Posterior vena cava (tissue), 2 donors: ENCODE measurements around the gene NME7. TPM values are rescaled to one million over a fixed set of nuclear protein-coding genes. Genes with fewer than 3 reads are reported as not detected.
"Not testable (repeated sequence)": the region's sequence is repeated elsewhere in the genome, so short reads cannot be mapped to it uniquely, and the experiment has no call there.

Experiments used
- DNase-seq: peaks from one replicate; pipeline ENCODE4 v3.0.0-alpha.2; 2020; ENCODE audit warnings: low spot score
- intact Hi-C, 2 donors: fragments of 100-400 bp; cut with DNase I; formaldehyde crosslinking; loops; one replicate each; pipeline versions ENCODE4 v1.14.1 to v1.14.2; 2022 to 2023
- total RNA-seq, 2 donors: library from RNA; stranded (reverse); fragmentation: NEBNext Ultra II Directional; extraction: Animal tissue kit (Norgen Biotek cat#: 25700); gene quantifications; one replicate each; pipeline ENCODE4 v1.2.1, GENCODE V29; 2021
- donor health status: DM: yes; HTN: yes; CAD: no.
- donor health status: DM: yes; HTN: yes; CAD: no.

The NME7 gene
- total RNA-seq, 2 donors from 2014 or later, result 13.6 to 14.2 TPM

DNA sequence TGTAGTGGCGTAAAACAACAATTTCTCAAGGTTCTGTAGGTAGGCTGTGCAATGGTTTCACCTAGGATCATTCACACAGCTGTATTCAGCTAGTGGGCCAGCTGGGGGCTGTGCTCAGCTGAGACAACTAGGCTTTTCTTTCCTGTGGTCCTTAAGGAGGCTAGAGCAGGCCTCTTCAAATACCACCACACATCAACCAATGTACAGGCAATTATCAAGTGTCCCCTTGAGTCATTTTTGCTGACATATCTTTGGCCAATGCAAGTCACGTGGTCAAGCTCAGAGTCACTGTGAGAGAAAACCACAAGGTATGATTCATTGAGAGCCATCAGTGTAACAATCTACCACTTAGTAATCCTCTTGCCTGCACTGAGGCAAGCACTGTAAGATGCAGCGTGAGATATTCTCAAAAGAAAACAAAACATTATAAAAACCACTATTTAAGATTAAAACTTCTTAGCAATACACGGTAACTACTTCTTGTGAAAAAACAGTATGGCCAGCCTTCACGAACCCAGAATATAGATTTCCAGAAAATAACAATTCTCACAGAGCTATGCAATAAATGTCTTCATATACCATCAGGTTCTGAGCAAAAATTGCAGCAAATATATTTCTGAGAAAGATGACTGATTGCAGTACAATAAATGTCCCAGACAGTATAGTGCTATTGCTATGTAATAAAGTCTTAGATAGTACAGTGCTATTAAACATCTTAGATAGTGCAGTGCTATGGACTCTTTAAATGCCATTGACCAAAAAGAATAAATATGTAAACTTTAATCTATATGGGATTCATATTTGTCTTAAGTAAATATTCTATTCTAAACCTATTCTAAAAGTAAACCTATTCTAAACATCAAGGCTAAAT lies 55.3 kb downstream of the NME7 start:
- intact Hi-C loops, result no loop called here
- DNase-seq, result no peak

DNA sequence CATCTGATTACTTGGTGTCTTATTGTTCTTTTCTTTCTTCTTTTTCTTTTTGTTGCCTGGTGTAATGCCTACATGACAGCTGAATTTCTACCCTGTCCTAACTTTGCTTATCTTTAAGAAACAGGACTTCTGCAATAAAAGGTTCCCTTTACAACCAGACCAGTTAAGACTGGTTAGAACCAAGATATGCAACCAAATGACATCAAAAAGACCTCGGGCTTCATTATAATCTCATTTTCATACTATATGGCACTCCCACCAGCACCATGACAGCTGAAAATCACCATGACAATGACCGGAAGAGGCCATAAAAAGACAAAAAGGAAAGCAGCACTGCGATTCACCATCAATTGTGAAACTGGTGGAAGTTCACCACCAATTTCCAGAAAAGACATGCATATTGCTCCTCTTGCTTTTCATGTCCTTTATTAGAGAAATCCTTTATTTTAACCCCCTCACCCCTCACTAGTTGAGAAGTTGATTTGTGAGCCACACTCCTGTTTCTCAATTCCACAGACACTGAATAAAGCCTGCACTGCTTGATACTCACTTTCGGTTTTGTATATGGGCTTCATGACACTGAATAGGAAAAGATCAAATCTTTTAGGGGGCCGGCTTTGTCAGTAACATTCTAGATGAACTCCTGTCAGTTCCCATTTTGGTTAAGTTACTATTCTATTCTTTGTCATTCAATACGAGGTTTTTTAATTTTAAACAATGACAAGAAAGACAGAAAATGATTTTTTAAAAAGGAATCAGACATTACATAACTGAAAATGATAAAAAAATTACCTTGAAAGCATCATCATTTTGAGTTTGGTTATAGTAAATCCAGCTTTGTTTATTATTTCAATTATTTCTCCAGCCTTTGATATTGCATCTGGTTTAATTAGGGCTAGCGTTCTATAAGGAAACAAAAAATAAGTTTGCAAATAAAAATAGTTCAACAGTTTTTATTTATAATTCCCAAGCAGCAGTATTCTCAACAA lies 58.1 kb downstream of the NME7 start:
- intact Hi-C loops, result no loop called here

GRCh38 chr1:169308313-169309039 lies 59.1 kb downstream of the NME7 start:
- intact Hi-C loops, result no loop called here
- DNase-seq, result no peak

More for the DNA sequence above, 58.1 kb downstream of the NME7 start:
- DNase-seq, result no peak

GRCh38 chr1:169307176-169307575 lies 60.4 kb downstream of the NME7 start:
- DNase-seq, result no peak
- intact Hi-C loops, result no loop called here

DNA sequence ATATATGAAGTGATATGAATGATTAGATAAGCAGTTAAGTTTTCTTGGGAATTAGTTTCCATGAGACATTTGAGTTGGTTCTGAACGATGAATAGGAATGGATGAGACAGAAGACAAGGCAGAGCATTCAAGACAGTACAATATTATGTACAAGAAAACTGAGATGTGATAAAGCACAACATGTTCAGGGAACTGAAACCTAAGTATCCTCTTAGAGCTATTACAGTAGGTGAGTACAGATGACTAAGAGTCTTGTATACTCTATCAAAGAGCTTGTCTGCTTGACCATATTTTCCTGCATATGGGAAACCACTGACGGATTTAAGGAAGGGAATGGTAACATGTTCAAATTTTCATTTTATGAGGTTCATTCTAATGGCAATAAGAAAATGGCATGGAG lies 61.6 kb downstream of the NME7 start:
- DNase-seq, result no peak
- intact Hi-C loops, result no loop called here

- intact Hi-C loops, result no loop called here
- DNase-seq, result no peak
These were observed 62.2 kb downstream of the NME7 start for GRCh38 chr1:169305356-169305755.

GRCh38 chr1:169300854-169301253 lies 66.7 kb downstream of the NME7 start:
- no peak for DNase-seq
- intact Hi-C loops, result no loop called here

DNA sequence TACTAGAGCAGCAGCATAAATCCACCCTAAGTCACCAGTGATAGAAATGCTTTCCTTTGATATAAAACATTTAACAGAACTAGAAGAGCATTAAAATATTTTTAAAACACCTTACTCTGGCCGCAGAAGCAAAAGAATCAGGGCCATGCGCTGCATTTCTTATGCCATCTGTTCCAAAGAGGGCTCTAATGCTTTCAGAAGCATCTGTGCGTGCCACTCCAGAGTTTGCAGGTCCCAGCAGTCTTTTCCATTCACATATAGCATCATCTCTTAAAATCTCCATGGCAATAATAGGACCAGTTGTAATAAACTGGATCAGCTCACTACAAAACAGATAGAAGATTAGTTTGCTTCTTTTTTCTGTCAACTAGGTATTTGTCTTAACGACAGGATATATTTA lies 69.2 kb downstream of the NME7 start:
- intact Hi-C loops, result no loop called here
- DNase-seq, result no peak

GRCh38 chr1:169295846-169296245 lies 71.8 kb downstream of the NME7 start:
- DNase-seq, result no peak

GRCh38 chr1:169295425-169295824 lies 72.2 kb downstream of the NME7 start:
- intact Hi-C loops, result no loop called here

More at GRCh38 chr1:169295846-169296245, 71.8 kb downstream of the NME7 start:
- intact Hi-C loops, result no loop called here

DNA sequence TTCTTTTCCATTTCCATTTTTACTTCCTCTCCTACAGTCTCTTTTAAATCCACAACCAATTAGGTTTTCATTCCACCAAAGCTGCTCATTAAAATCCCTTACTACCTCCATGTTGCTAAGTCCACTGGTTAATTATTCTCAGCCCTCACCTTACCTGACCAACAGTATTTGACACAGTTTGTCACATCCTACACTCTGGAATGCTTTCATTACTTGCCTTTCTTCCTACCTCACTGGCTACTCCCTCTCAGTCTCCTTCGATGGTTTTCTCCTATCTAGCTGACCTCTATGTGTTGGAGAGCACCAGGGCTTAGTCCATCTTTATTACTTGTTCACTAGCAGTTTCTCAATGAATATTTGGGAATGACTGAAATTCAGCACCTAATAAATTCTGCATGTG lies 78.6 kb downstream of the NME7 start:
- intact Hi-C loops, result no loop called here
- DNase-seq, result no peak

More at GRCh38 chr1:169295425-169295824, 72.2 kb downstream of the NME7 start:
- no peak for DNase-seq

DNA sequence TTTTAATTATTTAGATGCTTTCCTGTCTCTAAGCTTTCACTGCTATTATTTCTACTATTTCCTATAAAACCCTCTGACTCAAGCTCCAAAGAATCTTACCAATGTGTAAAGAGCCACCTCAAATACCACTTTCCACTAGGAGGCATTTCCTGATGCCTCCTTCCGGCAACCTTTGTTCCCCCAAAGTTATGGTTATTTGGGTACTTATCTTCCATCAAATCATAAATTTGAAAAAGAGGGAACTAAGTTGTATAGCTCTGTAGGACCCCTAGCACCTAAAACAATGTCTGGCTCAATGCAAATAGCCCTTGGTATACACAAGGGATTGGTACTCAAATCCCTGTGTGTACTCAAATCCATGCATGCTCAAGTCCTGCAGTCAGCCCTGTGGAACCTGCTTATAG lies 79.6 kb downstream of the NME7 start:
- intact Hi-C loops, result no loop called here
- no peak for DNase-seq

DNA sequence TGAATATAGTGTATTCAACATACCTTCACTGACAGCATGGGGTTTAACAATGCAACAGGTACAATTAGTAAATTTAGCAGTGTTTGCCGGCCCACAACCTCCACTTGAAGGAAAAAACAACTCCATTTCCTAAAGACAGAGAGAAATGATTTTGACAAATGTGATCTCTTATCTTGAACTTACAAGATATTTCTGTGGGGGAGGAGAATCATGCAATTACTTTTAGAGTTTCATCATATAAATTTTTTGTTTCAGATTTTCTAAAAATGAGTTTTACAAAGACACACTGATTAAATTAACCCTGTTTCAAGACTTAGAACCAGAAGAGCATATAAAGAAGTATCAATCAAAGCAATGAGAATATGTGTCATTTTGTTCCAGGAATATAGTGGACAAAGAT lies 80.3 kb downstream of the NME7 start:
- intact Hi-C loops, result no loop called here
- no peak for DNase-seq

GRCh38 chr1:169281562-169281961 lies 86.0 kb downstream of the NME7 start:
- DNase-seq, intact Hi-C loops: not testable (repeated sequence)

- intact Hi-C loops, result no loop called here
- no peak for DNase-seq
These were observed 96.5 kb downstream of the NME7 start for GRCh38 chr1:169271098-169271497.

DNA sequence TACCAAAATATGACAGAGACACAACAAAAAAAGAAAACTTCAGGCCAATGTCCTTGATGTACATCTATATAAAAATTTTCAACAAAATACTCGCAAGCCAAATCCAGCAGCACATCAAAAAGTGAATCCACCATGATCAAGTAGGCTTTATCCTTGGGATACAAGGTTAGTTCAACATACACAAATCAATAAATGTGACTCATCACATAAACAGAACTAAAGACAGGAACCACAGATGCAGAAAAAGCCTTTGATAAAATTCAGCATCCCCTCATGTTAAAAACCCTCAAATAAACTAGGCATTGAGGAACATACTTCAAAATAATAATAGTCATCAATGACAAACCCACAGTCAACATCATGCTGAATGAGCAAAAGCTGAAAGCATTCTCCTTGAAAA lies 101.5 kb downstream of the NME7 start:
- intact Hi-C loops, result no loop called here
- DNase-seq, result no peak

GRCh38 chr1:169263059-169263458 lies 104.5 kb downstream of the NME7 start:
- intact Hi-C loops, result no loop called here
- DNase-seq, result no peak

DNA sequence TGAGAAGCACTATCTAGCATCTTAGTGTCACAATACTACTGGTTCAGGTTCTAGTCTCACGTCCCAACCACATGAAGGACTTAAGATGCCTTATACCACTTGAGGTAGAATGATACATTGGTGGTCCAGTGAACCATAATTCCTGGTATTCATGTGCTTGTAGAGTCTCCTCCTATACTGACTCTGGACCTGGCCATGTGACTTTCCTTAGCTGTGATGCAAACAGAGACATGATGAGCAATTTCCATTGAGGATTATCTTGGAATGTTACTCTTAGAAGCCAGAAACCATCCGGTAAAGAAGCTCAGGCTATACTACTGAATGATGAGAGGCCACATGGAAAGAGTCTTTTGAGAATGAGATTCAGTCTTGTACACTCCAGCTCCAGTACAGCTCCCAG lies 105.7 kb downstream of the NME7 start:
- intact Hi-C loops, result no loop called here
- DNase-seq, result no peak

GRCh38 chr1:169260478-169261151 lies 107.0 kb downstream of the NME7 start:
- intact Hi-C loops, result no loop called here
- DNase-seq, result no peak
